GM19099 (cell line): Measurements from ENCODE around the gene CFHR2.
"Not testable (repeated sequence)": the region's sequence is repeated elsewhere in the genome, so short reads cannot be mapped to it uniquely, and the experiment has no call there.

Experiments used
- POLR2A ChIP-seq: IDR thresholded peaks from 3 replicates; pipeline ENCODE4 v1.6.1; 2011; ENCODE audit warnings: low read depth; ENCODE audit not compliant: insufficient read length; ENCODE audit errors: extremely low read depth

Gene CFHR2

GRCh38 chr1:196943568-196943967, at the start of gene CFHR2:
Gene CFHR2, plus strand, starts transcription at chr1:196943738. Its CDS starts 143 bp downstream, at chr1:196943881.
- TF ChIP-seq POLR2A: not testable (repeated sequence)

GRCh38 chr1:196896355-196896754, 47.2 kb upstream of the CFHR2 start:
- TF ChIP-seq POLR2A: no peak

GRCh38 chr1:196897158-196897828, 46.2 kb upstream of the CFHR2 start:
- no peak for TF ChIP-seq POLR2A

GRCh38 chr1:196902344-196902743, 41.2 kb upstream of the CFHR2 start:
- no peak for TF ChIP-seq POLR2A

- no peak for TF ChIP-seq POLR2A
These were observed 33.3 kb upstream of the CFHR2 start for GRCh38 chr1:196910215-196910614.

GRCh38 chr1:196933531-196934189, 9.9 kb upstream of the CFHR2 start:
- TF ChIP-seq POLR2A: no peak

- TF ChIP-seq POLR2A: no peak
These were observed 8.3 kb downstream of the CFHR2 start for GRCh38 chr1:196951711-196952394.

GRCh38 chr1:196954778-196955177, 11.2 kb downstream of the CFHR2 start:
- no peak for TF ChIP-seq POLR2A

GRCh38 chr1:196955926-196956325, 12.4 kb downstream of the CFHR2 start:
- TF ChIP-seq POLR2A: no peak

- TF ChIP-seq POLR2A: no peak
These were observed 17.3 kb downstream of the CFHR2 start for GRCh38 chr1:196960854-196961253.

GRCh38 chr1:196970182-196970581, 26.6 kb downstream of the CFHR2 start:
- TF ChIP-seq POLR2A: no peak

- no peak for TF ChIP-seq POLR2A
These were observed 32.7 kb downstream of the CFHR2 start for GRCh38 chr1:196976278-196976677.

- no peak for TF ChIP-seq POLR2A
These were observed 33.7 kb downstream of the CFHR2 start, which contains the start of gene CFHR5 for GRCh38 chr1:196977278-196977677. Gene CFHR5, plus strand, starts transcription at chr1:196977556. Its CDS starts 109 bp downstream, at chr1:196977665.

- TF ChIP-seq POLR2A: no peak
These were observed 37.3 kb downstream of the CFHR2 start for GRCh38 chr1:196980859-196981258.

- TF ChIP-seq POLR2A: no peak
These were observed 50.4 kb downstream of the CFHR2 start for GRCh38 chr1:196993916-196994315.

- no peak for TF ChIP-seq POLR2A
These were observed 53.9 kb downstream of the CFHR2 start for GRCh38 chr1:196997423-196997822.
